Measurements from ENCODE around the gene HECTD4.
"Not testable (repeated sequence)": the region's sequence is repeated elsewhere in the genome, so short reads cannot be mapped to it uniquely, and the experiment has no call there.

Gene HECTD4

GRCh38 chr12:112381883-112382796, at the start of gene HECTD4:
HECTD4 (minus strand) TSS chr12:112382431; CDS start chr12:112382128, 303 bp downstream.
- DNase-seq = peak; percentile 98

- no peak for DNase-seq
Observed at GRCh38 chr12:112431965-112432364, 49.7 kb upstream of the HECTD4 start.

- no peak for DNase-seq
Observed at GRCh38 chr12:112430929-112431328, 48.7 kb upstream of the HECTD4 start.

- no peak for DNase-seq
Observed at GRCh38 chr12:112427760-112428159, 45.5 kb upstream of the HECTD4 start.

GRCh38 chr12:112425582-112426382, 43.6 kb upstream of the HECTD4 start:
- DNase-seq = no peak

- no peak for DNase-seq
Observed at GRCh38 chr12:112424126-112424525, 41.9 kb upstream of the HECTD4 start.

- DNase-seq = no peak
Observed at GRCh38 chr12:112422531-112422930, 40.3 kb upstream of the HECTD4 start.

GRCh38 chr12:112421363-112421762, 39.1 kb upstream of the HECTD4 start:
- no peak for DNase-seq

- DNase-seq = no peak
Observed at GRCh38 chr12:112420740-112421139, 38.5 kb upstream of the HECTD4 start.

GRCh38 chr12:112419297-112420133, 37.3 kb upstream of the HECTD4 start:
- DNase-seq = peak; percentile 86

GRCh38 chr12:112418608-112419296, 36.5 kb upstream of the HECTD4 start, which contains the start of gene PTPN11:
PTPN11 (plus strand) TSS chr12:112418947; CDS start chr12:112419112, 165 bp downstream.
- peak; percentile 97 for DNase-seq

- no peak for DNase-seq
Observed at GRCh38 chr12:112418273-112418607, 36.0 kb upstream of the HECTD4 start.

GRCh38 chr12:112415457-112415856, 33.2 kb upstream of the HECTD4 start:
- DNase-seq = not testable (repeated sequence)

GRCh38 chr12:112413855-112414625, 31.8 kb upstream of the HECTD4 start:
- no peak for DNase-seq

GRCh38 chr12:112409906-112410244, 27.6 kb upstream of the HECTD4 start:
- DNase-seq = no peak

- peak; percentile 99 for DNase-seq
Observed at GRCh38 chr12:112409064-112409905, 27.1 kb upstream of the HECTD4 start, which contains the start of gene RPL6. RPL6 (minus strand) TSS chr12:112409605; CDS start chr12:112408656, 949 bp downstream.

- DNase-seq = peak; percentile 49
Observed at GRCh38 chr12:112408621-112409020, 26.4 kb upstream of the HECTD4 start.

GRCh38 chr12:112407683-112408082, 25.5 kb upstream of the HECTD4 start:
- DNase-seq = not testable (repeated sequence)

GRCh38 chr12:112406519-112407488, 24.6 kb upstream of the HECTD4 start:
- no peak for DNase-seq
